HepG2 (cell line): ENCODE data around the gene IGFBP6. TPM values are rescaled to one million over a fixed set of nuclear protein-coding genes. Genes with fewer than 3 reads are reported as not detected.

Source experiments
- AKAP8 ChIP-seq: sonication (generic); formaldehyde crosslinking; IDR thresholded peaks from 2 replicates; pipeline ENCODE4 v1.5.1; 2020; ENCODE audit warnings: mild to moderate bottlenecking, missing genetic modification reagents
- CHD4 ChIP-seq: fragments of 200-600 bp; sonication (generic); IDR thresholded peaks from 2 replicates; pipeline ENCODE4 v1.7.0; 2017; ENCODE audit warnings: mild to moderate bottlenecking, low read length, borderline replicate concordance
- DMAP1 ChIP-seq: IDR thresholded peaks from 2 replicates; pipeline ENCODE4 v1.6.1; 2016
- HOXA9 ChIP-seq: sonication (generic); formaldehyde crosslinking; IDR thresholded peaks from 2 replicates; pipeline ENCODE4 v1.8.1; 2022; ENCODE audit warnings: missing genetic modification reagents, mild to moderate bottlenecking, moderate library complexity, borderline replicate concordance
- NBN ChIP-seq: fragments of 450-650 bp; conservative IDR thresholded peaks from 2 replicates; pipeline ENCODE4 v1.6.1; 2017
- NCOR1 ChIP-seq: fragments of 200-600 bp; sonication (generic); IDR thresholded peaks from 2 replicates; pipeline ENCODE4 v1.7.0; 2017; ENCODE audit warnings: antibody characterized with exemption, low read length, borderline replicate concordance
- PREB ChIP-seq: sonication (generic); formaldehyde crosslinking; IDR thresholded peaks from 2 replicates; pipeline ENCODE4 v1.4.0; 2020; ENCODE audit warnings: missing genetic modification reagents
- SP2 ChIP-seq: sonication (generic); formaldehyde crosslinking; IDR thresholded peaks from 2 replicates; pipeline ENCODE4 v1.5.1; 2020; ENCODE audit warnings: mild to moderate bottlenecking, missing genetic modification reagents
- STAT5B ChIP-seq: sonication (generic); formaldehyde crosslinking; IDR thresholded peaks from 2 replicates; pipeline ENCODE4 v1.4.0; 2020; ENCODE audit warnings: missing genetic modification reagents
- TBX2 ChIP-seq: sonication (generic); formaldehyde crosslinking; IDR thresholded peaks from 2 replicates; pipeline ENCODE4 v1.5.0; 2020; ENCODE audit warnings: missing genetic modification reagents, mild to moderate bottlenecking, borderline replicate concordance
- TGIF2 ChIP-seq: IDR thresholded peaks from 2 replicates; pipeline ENCODE4 v1.6.1; 2016; ENCODE audit warnings: control low read depth, missing compliant biosample characterization
- TSC22D2 ChIP-seq: sonication (generic); formaldehyde crosslinking; IDR thresholded peaks from 2 replicates; pipeline ENCODE4 v1.5.1; 2020; ENCODE audit warnings: missing genetic modification reagents, mild to moderate bottlenecking, borderline replicate concordance
- XBP1 ChIP-seq: sonication (generic); formaldehyde crosslinking; IDR thresholded peaks from 2 replicates; pipeline ENCODE4 v1.5.0; 2020; ENCODE audit warnings: missing genetic modification reagents
- ZNF446 ChIP-seq: sonication (generic); formaldehyde crosslinking; IDR thresholded peaks from 2 replicates; pipeline ENCODE4 v1.5.0; 2020; ENCODE audit warnings: mild to moderate bottlenecking, missing genetic modification reagents
- ZNF468 ChIP-seq: sonication (generic); formaldehyde crosslinking; IDR thresholded peaks from 2 replicates; pipeline ENCODE4 v1.8.0; 2022; ENCODE audit warnings: mild to moderate bottlenecking, moderate library complexity, missing genetic modification reagents
- ZNF547 ChIP-seq: sonication (generic); formaldehyde crosslinking; IDR thresholded peaks from 2 replicates; pipeline ENCODE4 v1.5.1; 2020; ENCODE audit warnings: mild to moderate bottlenecking, missing genetic modification reagents
- ZNF556 ChIP-seq: sonication (generic); formaldehyde crosslinking; IDR thresholded peaks from 2 replicates; pipeline ENCODE4 v1.4.0; 2020; ENCODE audit warnings: mild to moderate bottlenecking, missing genetic modification reagents, borderline replicate concordance
- ZNF652 ChIP-seq: IDR thresholded peaks from 2 replicates; pipeline ENCODE4 v1.6.1; 2016; ENCODE audit warnings: low read depth, borderline replicate concordance
- ZNF670 ChIP-seq: sonication (generic); formaldehyde crosslinking; IDR thresholded peaks from 2 replicates; pipeline ENCODE4 v1.8.0; 2022; ENCODE audit warnings: mild to moderate bottlenecking, missing genetic modification reagents, borderline replicate concordance
- ZNF75D ChIP-seq: sonication (generic); formaldehyde crosslinking; IDR thresholded peaks from 2 replicates; pipeline ENCODE4 v1.8.1; 2023; ENCODE audit warnings: missing genetic modification reagents, mild to moderate bottlenecking, borderline replicate concordance
- ZNF790 ChIP-seq: sonication (generic); formaldehyde crosslinking; IDR thresholded peaks from 2 replicates; pipeline ENCODE4 v1.8.0; 2022; ENCODE audit warnings: missing genetic modification reagents, mild to moderate bottlenecking, borderline replicate concordance
- polyA plus RNA-seq, 8 experiments: library from polyadenylated mRNA; depleted of rRNA in 3 of 8; stranded (reverse) in 7 of 8; unstranded in 1 of 8; fragments of >200 nt; fragmentation: Illumina TruSeq in 4 of 8; extraction: Trizol in 4 of 8; gene quantifications; 2 replicates each; pipeline versions ENCODE4 v1.2.1 to v1.2.3, GENCODE V29; 2011 to 2016; ENCODE audit warnings: low read depth in 4 of 8, missing spikeins in 1 of 8, mixed read lengths in 1 of 8; ENCODE audit not compliant: insufficient read depth in 1 of 8
- total RNA-seq, 5 experiments: library from RNA; depleted of rRNA; stranded (reverse); fragments of >200 nt; fragmentation: Illumina TruSeq; extraction: Trizol; gene quantifications; 2 replicates each; pipeline ENCODE4 v1.2.3, GENCODE V29; 2016; ENCODE audit warnings: low read depth in 1 of 5
- TF ChIP-seq, protein P1 (sequence below): IDR thresholded peaks from 2 replicates; pipeline ENCODE4 v1.6.1; 2012; ENCODE audit warnings: inconsistent platforms
- TF ChIP-seq, protein P2 (sequence below): IDR thresholded peaks from 2 replicates; pipeline ENCODE4 v1.6.1; 2016; ENCODE audit warnings: mild to moderate bottlenecking
- TF ChIP-seq, protein P3 (sequence below): sonication (generic); formaldehyde crosslinking; conservative IDR thresholded peaks from 2 replicates; pipeline ENCODE4 v1.4.0; 2020; ENCODE audit warnings: missing genetic modification reagents

The IGFBP6 gene
- total and polyA plus RNA-seq, 2 of the 13 experiments (the other 11 are each of a cell fraction or from before 2014, with no cell fraction given) = 3.9 to 25.2 TPM

DNA sequence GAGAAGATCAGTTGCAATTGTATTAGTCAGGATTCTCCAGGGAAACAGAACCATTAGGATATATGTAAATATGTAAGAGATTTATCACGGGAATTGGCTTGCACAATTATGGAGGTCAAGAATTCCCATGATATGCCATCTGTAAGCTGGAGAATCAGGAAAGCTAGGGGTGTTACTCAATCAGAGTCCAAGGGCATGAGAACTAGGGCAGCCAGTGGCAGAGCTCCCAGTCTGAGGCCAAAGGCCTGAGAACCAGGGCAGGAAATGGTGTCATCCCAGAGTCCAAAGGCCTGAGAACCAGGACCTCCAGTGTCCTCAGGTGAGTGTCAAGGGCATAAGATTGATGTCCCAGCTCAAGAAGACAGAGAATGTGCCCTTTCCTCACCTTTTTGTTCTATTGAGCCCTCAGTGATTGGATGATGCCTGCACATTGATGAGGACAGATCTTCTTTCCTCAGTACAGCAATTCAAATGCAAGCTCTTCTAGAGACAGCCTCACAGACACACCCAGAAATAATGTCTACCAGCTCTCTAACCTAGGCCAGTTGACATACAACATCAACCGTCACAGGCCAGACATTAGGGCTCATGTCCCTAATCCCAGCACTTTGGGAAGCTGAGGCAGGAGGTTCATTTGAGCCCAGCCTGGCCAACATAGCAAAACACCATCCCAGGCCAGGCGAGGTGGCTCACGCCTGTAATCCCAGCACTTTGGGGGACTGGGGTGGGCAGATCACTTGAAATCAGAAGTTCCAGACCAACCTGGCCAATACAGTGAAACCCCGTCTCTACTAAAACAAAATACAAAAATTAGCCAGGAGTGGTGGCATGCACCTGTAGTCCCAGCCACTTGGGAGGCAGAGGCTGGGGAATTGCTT, 48.2 kb downstream of the IGFBP6 start (continued):
- TF ChIP-seq ZNF468 (CRISPR knock-in tag) (no peak), SP2 (no peak), ZNF556 (CRISPR knock-in tag) (no peak), CHD4 (no peak), ZNF652 (peak; percentile 63; the same call in 1 of the 2 replicates), ZNF790 (CRISPR knock-in tag) (no peak), AKAP8 (CRISPR knock-in tag) (no peak), ZNF670 (CRISPR knock-in tag) (no peak), TSC22D2 (CRISPR knock-in tag) (no peak), NBN (no peak), ZNF75D (CRISPR knock-in tag) (no peak), TGIF2 (no peak), DMAP1 (CRISPR knock-in tag) (no peak), PREB (CRISPR knock-in tag) (no peak), XBP1 (CRISPR knock-in tag) (no peak), ZNF446 (CRISPR knock-in tag) (no peak), STAT5B (CRISPR knock-in tag) (no peak), ZNF547 (no peak), TBX2 (CRISPR knock-in tag) (peak; percentile 77), NCOR1 (peak; percentile 94), HOXA9 (CRISPR knock-in tag) (no peak)
- TF ChIP-seq, protein P1, sequence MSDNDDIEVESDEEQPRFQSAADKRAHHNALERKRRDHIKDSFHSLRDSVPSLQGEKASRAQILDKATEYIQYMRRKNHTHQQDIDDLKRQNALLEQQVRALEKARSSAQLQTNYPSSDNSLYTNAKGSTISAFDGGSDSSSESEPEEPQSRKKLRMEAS = no peak
- TF ChIP-seq, protein P2, sequence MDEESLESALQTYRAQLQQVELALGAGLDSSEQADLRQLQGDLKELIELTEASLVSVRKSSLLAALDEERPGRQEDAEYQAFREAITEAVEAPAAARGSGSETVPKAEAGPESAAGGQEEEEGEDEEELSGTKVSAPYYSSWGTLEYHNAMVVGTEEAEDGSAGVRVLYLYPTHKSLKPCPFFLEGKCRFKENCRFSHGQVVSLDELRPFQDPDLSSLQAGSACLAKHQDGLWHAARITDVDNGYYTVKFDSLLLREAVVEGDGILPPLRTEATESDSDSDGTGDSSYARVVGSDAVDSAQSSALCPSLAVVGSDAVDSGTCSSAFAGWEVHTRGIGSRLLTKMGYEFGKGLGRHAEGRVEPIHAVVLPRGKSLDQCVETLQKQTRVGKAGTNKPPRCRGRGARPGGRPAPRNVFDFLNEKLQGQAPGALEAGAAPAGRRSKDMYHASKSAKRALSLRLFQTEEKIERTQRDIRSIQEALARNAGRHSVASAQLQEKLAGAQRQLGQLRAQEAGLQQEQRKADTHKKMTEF (CRISPR knock-in tag) = peak; percentile 64
- TF ChIP-seq, protein P3, sequence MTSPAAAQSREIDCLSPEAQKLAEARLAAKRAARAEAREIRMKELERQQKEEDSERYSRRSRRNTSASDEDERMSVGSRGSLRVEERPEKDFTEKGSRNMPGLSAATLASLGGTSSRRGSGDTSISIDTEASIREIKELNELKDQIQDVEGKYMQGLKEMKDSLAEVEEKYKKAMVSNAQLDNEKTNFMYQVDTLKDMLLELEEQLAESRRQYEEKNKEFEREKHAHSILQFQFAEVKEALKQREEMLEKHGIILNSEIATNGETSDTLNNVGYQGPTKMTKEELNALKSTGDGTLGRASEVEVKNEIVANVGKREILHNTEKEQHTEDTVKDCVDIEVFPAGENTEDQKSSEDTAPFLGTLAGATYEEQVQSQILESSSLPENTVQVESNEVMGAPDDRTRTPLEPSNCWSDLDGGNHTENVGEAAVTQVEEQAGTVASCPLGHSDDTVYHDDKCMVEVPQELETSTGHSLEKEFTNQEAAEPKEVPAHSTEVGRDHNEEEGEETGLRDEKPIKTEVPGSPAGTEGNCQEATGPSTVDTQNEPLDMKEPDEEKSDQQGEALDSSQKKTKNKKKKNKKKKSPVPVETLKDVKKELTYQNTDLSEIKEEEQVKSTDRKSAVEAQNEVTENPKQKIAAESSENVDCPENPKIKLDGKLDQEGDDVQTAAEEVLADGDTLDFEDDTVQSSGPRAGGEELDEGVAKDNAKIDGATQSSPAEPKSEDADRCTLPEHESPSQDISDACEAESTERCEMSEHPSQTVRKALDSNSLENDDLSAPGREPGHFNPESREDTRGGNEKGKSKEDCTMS (CRISPR knock-in tag) = no peak
